HG02798 (cell line): ENCODE data around the gene ALDOA.
A peak's percentile ranks its signal among the peaks of the same experiment; 100 is the strongest.

Experiments used
- ATAC-seq: cut with Tn5 transposase; IDR thresholded peaks from one replicate; pipeline ENCODE4 v1.9.1; 2021; ENCODE audit warnings: mild to moderate bottlenecking; ENCODE audit not compliant: unreplicated experiment, poor library complexity

ALDOA gene

GRCh38 chr16:30067584-30067916 is 2.0 kb downstream of the ALDOA start:
- ATAC-seq = no peak

- ATAC-seq = no peak
These were observed 2.8 kb downstream of the ALDOA start for GRCh38 chr16:30068333-30068732.

- ATAC-seq = no peak
These were observed 3.4 kb downstream of the ALDOA start for GRCh38 chr16:30068750-30069610.

GRCh38 chr16:30069611-30070462 is 4.3 kb downstream of the ALDOA start:
- no peak for ATAC-seq

GRCh38 chr16:30070490-30070889 is 4.9 kb downstream of the ALDOA start:
- ATAC-seq = no peak

- peak; percentile 85 for ATAC-seq
These were observed 10.1 kb downstream of the ALDOA start, which contains the start of gene PPP4C for GRCh38 chr16:30075503-30076275. Gene PPP4C (plus strand): TSS chr16:30075994. CDS start chr16:30076378, 384 bp downstream.

- ATAC-seq = peak; percentile 14
These were observed 10.8 kb downstream of the ALDOA start for GRCh38 chr16:30076276-30076791.

GRCh38 chr16:30077656-30078055 is 12.1 kb downstream of the ALDOA start:
- no peak for ATAC-seq

GRCh38 chr16:30078744-30079143 is 13.2 kb downstream of the ALDOA start:
- ATAC-seq = no peak

GRCh38 chr16:30079480-30079879 is 13.9 kb downstream of the ALDOA start:
- ATAC-seq = no peak

- ATAC-seq = no peak
These were observed 17.1 kb downstream of the ALDOA start for GRCh38 chr16:30082545-30083090.

- ATAC-seq = no peak
These were observed 17.9 kb downstream of the ALDOA start for GRCh38 chr16:30083216-30084055.

- no peak for ATAC-seq
These were observed 18.7 kb downstream of the ALDOA start for GRCh38 chr16:30084096-30084815.

- ATAC-seq = no peak
These were observed 19.2 kb downstream of the ALDOA start for GRCh38 chr16:30084816-30085159.

- no peak for ATAC-seq
These were observed 19.7 kb downstream of the ALDOA start for GRCh38 chr16:30085247-30085646.

GRCh38 chr16:30085820-30086219 is 20.3 kb downstream of the ALDOA start:
- ATAC-seq = no peak

GRCh38 chr16:30086291-30087140 is 21.0 kb downstream of the ALDOA start:
- ATAC-seq = no peak
